ENCODE data around the gene RPS2.

The RPS2 gene

DNA sequence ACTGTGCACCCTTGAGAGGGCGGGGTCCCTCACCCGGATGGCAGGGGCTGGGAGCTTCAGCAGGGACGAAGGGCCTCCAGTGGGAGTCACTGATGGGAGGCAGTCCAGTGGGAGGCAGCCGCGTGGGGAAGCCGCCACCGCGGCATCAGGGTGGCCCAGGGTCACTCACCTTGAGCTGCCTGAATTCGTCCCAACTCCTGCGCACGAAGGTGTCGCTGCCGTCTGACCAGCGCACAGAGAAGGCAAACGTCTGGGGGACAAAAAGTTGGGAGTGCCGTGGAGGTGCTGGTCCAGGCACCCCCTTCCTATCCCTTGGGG is 16.1 kb upstream of the RPS2 start:
- peaks cover 13% of the 10 kb centered on the region for H3K4me1 Mint-ChIP-seq

DNA sequence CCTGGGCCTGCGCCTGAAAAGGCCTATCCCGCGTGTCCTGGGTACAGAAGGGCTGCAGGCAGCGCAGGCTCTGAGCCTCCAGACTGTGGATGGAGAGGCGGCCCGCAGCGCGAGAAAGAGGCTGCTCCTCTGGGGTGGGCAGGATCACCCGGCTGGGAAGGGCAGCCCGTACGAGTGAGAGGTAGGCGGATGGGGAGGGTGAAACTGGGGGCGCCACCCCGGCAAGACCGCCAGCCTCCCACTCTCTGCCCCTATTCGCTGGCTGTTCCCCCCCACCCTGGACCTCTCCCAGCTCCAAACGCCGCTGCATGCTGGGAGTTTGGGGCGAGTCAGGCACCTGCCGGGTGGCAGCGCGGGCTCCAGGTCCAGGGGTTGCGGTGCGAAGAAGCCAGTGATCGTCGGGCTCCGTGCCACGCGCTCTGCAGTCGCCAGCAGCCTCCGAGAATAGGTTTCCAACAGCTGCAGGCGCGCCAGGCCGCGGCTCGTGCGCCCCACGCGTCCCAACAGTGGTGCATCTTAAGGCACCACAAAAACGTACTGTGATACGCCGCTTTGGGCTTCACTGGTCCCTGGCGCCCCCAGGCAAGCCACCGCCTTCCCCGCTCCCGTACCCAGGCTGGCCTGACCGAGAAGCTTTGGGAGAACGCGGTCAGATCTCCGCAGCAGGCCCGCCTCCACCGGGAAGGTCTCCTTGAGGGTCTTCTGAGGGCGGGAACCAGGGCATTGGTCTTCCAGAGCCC is 15.6 kb upstream of the RPS2 start:
- Mint-ChIP-seq H3K27ac (no peak overlapping the region), H3K9me3 (no peaks in the 10 kb centered on the region), H3K36me3 (peaks cover 19% of the 10 kb centered on the region), H3K4me1 (peaks cover 13% of the 10 kb centered on the region), H3K4me3 (peak overlapping the region; percentile 14), H3K27me3 (peaks cover 11% of the 10 kb centered on the region)
- ATAC-seq (ENCODE audit: low read depth) (no peak), DNase-seq (ENCODE audit: low spot score in 2 of 2) (no peak)

More for the DNA sequence above, 16.1 kb upstream of the RPS2 start:
- Mint-ChIP-seq H3K27ac (no peak overlapping the region), H3K27me3 (peaks cover 11% of the 10 kb centered on the region), H3K9me3 (no peaks in the 10 kb centered on the region), H3K36me3 (peaks cover 19% of the 10 kb centered on the region), H3K4me3 (no peak overlapping the region)
- no peak for ATAC-seq (ENCODE audit: low read depth)
- no peak for DNase-seq (ENCODE audit: low spot score in 2 of 2)

DNA sequence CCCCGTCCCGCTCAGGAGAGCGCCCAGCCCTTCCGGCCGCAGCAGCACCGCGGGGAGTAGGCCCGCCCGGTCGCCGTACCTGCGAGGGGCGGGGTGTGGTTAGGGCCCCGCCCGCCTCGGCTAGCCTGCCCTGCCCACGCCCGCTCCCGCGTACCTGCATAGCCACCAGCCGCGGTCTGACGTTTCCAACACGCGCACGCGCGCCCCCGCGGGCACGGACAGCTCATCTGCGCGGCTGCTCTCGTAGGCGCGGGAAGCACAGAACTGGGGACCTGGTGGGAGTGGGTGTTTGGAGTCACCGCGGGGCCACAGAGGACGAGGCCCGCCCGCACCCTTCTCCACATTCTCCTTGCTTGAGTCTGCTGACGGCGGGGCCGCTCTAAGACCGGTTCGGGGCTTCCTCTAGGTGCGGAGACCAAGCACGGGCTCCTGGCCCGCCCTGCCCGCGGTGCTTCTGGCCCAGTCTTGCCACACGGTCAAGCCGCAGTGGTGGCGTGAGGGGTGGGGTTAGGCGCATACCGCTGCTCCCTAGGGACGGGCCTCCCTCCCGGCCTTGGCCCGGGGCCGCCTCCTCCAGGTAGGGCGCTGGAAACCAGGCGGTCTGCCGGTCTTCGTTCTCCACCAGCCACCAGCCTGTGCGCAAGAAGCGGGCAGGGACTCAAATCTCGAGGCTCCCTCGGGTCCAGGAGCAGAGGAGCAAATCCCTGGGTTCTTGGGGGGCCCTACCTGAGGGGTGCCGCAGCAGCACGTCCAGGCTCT is 14.8 kb upstream of the RPS2 start:
- Mint-ChIP-seq H3K4me1 (peaks cover 8% of the 10 kb centered on the region), H3K27me3 (peaks cover 11% of the 10 kb centered on the region), H3K27ac (no peak overlapping the region), H3K9me3 (no peaks in the 10 kb centered on the region), H3K4me3 (no peak overlapping the region), H3K36me3 (peaks cover 25% of the 10 kb centered on the region)
- peak; percentile 16 for ATAC-seq (ENCODE audit: low read depth)
- DNase-seq (ENCODE audit: low spot score in 2 of 2) = peak; percentile 27 to 37

DNA sequence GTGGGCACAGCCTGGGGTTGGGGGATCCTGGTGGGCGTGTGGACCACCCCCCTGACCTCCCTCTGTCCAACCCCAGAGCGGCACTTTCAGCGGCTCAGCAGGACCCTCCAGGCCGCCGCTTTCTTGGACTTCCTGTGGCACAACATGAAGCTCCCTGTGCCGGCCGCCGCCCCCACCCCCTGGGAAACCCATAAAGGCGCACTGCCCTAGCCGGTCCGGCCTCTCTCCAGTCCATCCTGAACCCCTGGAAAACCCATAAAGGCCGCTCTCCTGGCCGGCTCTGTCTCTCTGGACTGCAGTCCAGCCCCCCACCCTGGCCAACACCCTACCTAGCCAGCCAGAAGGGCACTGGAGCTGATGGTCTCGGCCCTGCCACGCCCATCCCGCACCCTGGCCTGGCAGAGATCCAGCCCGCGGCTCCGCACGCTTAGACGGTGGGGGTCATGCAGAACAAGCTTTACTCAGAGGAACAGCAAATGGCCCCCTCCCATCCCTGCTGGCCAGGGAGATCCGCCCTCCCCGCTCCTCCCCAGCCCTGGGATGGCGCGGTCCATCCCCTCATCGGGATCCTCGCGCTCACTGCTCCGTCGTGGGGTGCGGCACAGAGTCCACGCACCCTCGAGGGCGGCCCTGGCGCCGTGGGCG is 14.0 kb upstream of the RPS2 start:
- H3K27me3 Mint-ChIP-seq = peaks cover 11% of the 10 kb centered on the region
- DNase-seq (ENCODE audit: low spot score in 2 of 2) (no peak), ATAC-seq (ENCODE audit: low read depth) (no peak)
- H3K4me1 Mint-ChIP-seq = peaks cover 8% of the 10 kb centered on the region
- H3K36me3 Mint-ChIP-seq = peaks cover 25% of the 10 kb centered on the region
- no peak overlapping the region for H3K4me3 Mint-ChIP-seq
- H3K9me3 Mint-ChIP-seq = no peaks in the 10 kb centered on the region
- H3K27ac Mint-ChIP-seq = no peak overlapping the region

DNA sequence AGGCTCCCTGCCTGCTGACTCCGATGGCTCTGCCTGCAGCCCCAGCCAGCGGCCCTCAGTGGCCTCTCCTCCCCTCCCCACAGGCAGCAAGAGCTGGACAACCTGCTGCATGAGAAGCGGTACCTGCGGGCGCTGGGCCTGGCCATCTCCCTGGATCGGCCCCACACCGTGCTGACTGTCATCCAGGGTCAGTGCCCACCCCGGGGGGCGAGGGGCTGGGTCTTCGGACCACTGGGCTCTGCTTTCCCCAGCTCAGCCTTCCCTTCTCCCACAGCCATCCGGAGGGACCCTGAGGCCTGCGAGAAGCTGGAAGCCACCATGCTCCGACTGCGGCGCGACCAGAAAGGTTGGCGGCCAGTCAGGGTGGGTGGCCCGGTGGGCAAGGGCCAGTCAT is 13.2 kb upstream of the RPS2 start:
- Mint-ChIP-seq H3K27ac (no peak overlapping the region), H3K4me3 (no peak overlapping the region), H3K27me3 (peaks cover 11% of the 10 kb centered on the region), H3K9me3 (no peaks in the 10 kb centered on the region), H3K36me3 (peaks cover 28% of the 10 kb centered on the region), H3K4me1 (peaks cover 6% of the 10 kb centered on the region)
- DNase-seq (ENCODE audit: low spot score in 2 of 2) (no peak), ATAC-seq (ENCODE audit: low read depth) (no peak)

- Mint-ChIP-seq H3K27ac (no peak overlapping the region), H3K27me3 (peaks cover 9% of the 10 kb centered on the region), H3K4me3 (no peak overlapping the region), H3K9me3 (no peaks in the 10 kb centered on the region), H3K4me1 (peaks cover 6% of the 10 kb centered on the region), H3K36me3 (peaks cover 30% of the 10 kb centered on the region)
- DNase-seq (ENCODE audit: low spot score in 2 of 2) = no peak
- ATAC-seq (ENCODE audit: low read depth) = no peak
These were observed 12.6 kb upstream of the RPS2 start for GRCh38 chr16:1976951-1977874.

DNA sequence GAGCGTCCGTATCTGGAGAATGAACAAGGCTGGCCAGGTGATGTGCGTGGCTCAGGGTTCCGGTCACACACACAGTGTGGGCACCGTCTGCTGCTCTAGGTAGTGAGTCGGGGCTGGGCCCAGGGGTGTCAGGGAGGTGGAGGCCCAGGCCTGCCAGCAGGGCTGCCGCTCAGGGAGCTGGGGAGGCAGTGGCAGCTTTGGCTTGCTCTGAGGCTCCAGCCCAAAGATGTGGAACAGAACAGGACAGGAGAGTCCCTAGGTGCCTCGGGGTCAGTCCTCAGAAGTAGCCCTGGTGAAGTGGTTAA is 11.5 kb upstream of the RPS2 start:
- Mint-ChIP-seq H3K27ac (no peak overlapping the region), H3K4me3 (no peak overlapping the region), H3K9me3 (no peaks in the 10 kb centered on the region), H3K36me3 (peaks cover 30% of the 10 kb centered on the region), H3K27me3 (peaks cover 5% of the 10 kb centered on the region), H3K4me1 (peaks cover 11% of the 10 kb centered on the region)
- ATAC-seq (ENCODE audit: low read depth) = no peak
- DNase-seq (ENCODE audit: low spot score in 2 of 2) = no peak

- no peak overlapping the region for H3K4me3 Mint-ChIP-seq
- ATAC-seq (ENCODE audit: low read depth) = no peak
- no peaks in the 10 kb centered on the region for H3K9me3 Mint-ChIP-seq
- peaks cover 30% of the 10 kb centered on the region for H3K36me3 Mint-ChIP-seq
- peaks cover 15% of the 10 kb centered on the region for H3K4me1 Mint-ChIP-seq
- H3K27ac Mint-ChIP-seq = no peak overlapping the region
- DNase-seq (ENCODE audit: low spot score in 2 of 2) = no peak
- peaks cover 5% of the 10 kb centered on the region for H3K27me3 Mint-ChIP-seq
These were observed 11.0 kb upstream of the RPS2 start for GRCh38 chr16:1975432-1976215.

- Mint-ChIP-seq H3K27ac (no peak overlapping the region), H3K4me3 (peak overlapping the region; percentile 50), H3K4me1 (peaks cover 15% of the 10 kb centered on the region), H3K27me3 (peaks cover 5% of the 10 kb centered on the region), H3K36me3 (peaks cover 30% of the 10 kb centered on the region), H3K9me3 (no peaks in the 10 kb centered on the region)
- DNase-seq (ENCODE audit: low spot score in 2 of 2) (no peak), ATAC-seq (ENCODE audit: low read depth) (no peak)
These were observed 9.8 kb upstream of the RPS2 start for GRCh38 chr16:1974157-1975070.

DNA sequence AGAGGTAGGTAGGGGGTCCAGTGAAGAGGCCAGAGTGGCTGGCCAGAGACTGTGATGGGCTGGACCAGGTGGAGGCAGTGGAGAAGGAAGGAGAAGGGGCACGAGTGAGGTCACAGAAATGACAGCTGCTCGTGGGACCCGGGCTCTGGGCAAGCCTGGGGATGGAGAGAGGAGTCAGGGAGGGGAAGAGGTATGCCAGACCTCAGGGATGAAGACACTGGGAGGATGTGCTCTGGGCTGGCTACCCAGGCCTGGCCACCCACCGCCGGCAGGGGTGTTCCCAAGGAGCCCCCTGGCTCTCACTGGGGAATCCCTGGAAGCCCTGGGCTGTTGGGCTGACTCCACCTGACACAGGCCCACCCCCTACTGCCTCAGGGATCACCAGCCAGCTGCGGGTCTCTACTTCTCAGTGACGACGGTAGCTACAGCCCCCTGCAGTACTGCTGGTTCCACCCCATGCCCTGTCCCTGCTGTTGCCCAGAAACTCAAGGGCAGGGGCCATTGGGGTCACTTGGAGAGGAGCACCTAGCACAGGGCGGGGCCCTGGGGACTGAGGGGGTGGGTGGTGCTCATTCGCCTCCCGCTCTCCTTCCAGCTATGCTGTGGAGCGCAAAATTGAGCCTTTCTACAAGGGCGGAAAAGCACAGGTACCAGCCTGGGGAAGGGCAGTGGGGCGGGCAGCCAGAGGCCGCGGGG is 9.0 kb upstream of the RPS2 start:
- Mint-ChIP-seq H3K4me3 (no peak overlapping the region), H3K27me3 (peaks cover 5% of the 10 kb centered on the region), H3K4me1 (peaks cover 15% of the 10 kb centered on the region), H3K36me3 (peaks cover 27% of the 10 kb centered on the region), H3K9me3 (no peaks in the 10 kb centered on the region), H3K27ac (peak overlapping the region; percentile 77)
- ATAC-seq (ENCODE audit: low read depth) (no peak), DNase-seq (ENCODE audit: low spot score in 2 of 2) (no peak)

DNA sequence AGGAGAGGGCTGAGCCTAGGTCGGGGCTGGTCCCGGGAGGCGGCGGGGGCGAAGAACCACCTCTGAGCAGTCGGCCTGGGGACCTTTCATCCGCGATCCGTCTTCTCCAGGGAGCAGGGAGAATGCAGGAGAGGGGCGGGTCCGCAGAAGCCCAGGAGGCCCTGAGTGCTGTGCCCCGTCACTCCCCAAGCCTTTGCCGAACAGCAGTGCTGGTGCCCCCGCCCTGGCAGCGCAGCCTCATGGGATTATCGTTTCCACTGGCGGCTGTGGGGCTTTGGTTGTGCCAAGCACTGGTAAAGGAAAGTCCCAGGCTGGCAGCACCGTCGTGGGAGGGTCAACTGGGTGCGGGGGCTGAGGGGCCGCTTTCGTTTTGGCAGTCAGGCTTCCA is 7.9 kb upstream of the RPS2 start:
- H3K36me3 Mint-ChIP-seq = peaks cover 22% of the 10 kb centered on the region
- H3K4me1 Mint-ChIP-seq = peaks cover 15% of the 10 kb centered on the region
- peak in 1 of 2 donors; percentile 18 for DNase-seq (ENCODE audit: low spot score in 2 of 2)
- peak overlapping the region; percentile 95 for H3K27ac Mint-ChIP-seq
- peak overlapping the region; percentile 94 for H3K4me3 Mint-ChIP-seq
- peaks cover 4% of the 10 kb centered on the region for H3K27me3 Mint-ChIP-seq
- ATAC-seq (ENCODE audit: low read depth) = no peak
- H3K9me3 Mint-ChIP-seq = no peaks in the 10 kb centered on the region

All from memory B cell (primary cell).